Measurements from ENCODE around the gene C3orf33. TPM values are rescaled to one million over a fixed set of nuclear protein-coding genes. Genes with fewer than 3 reads are reported as not detected.

The C3orf33 gene
- total and polyA plus RNA-seq, 11 donors, result 2.9 to 8.8 (median 5.1) TPM

DNA sequence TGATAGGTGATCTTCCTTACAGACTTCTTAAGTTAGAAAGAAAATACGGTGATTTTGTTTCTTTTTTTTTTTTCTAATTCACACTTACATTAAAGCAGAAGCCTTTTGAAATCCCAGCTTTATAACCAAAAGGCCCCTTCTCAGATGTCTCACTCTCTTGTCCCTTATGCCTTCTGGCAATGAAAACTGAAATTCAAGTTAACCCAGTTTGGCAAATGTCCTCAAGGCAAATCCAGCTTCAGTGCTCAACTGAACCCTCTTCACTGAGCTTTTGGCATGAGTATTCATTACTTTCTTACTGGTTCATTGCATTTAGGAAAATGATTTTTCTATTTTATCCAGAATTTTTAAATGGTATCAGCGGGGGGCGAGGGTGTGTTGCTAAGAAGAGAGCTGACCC is 78.2 kb downstream of the C3orf33 start:
- Histone ChIP-seq H3K36me3 (no peaks in the 10 kb centered on the region), H3K27ac (no peak overlapping the region), H3K4me3 (no peak overlapping the region), H3K4me1 (no peaks in the 10 kb centered on the region), H3K27me3 (no peaks in the 10 kb centered on the region), H3K9me3 (no peaks in the 10 kb centered on the region)
- 82 to 94% (median 91%) methylated on average over 3 of the region's 3 CpGs for WGBS, 4 donors
- intact Hi-C loops (cut with DNase I), result no loop called here
- no peak for DNase-seq
- TF ChIP-seq, protein P1, sequence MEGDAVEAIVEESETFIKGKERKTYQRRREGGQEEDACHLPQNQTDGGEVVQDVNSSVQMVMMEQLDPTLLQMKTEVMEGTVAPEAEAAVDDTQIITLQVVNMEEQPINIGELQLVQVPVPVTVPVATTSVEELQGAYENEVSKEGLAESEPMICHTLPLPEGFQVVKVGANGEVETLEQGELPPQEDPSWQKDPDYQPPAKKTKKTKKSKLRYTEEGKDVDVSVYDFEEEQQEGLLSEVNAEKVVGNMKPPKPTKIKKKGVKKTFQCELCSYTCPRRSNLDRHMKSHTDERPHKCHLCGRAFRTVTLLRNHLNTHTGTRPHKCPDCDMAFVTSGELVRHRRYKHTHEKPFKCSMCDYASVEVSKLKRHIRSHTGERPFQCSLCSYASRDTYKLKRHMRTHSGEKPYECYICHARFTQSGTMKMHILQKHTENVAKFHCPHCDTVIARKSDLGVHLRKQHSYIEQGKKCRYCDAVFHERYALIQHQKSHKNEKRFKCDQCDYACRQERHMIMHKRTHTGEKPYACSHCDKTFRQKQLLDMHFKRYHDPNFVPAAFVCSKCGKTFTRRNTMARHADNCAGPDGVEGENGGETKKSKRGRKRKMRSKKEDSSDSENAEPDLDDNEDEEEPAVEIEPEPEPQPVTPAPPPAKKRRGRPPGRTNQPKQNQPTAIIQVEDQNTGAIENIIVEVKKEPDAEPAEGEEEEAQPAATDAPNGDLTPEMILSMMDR (IDR thresholded peaks at IDR 0.05), result no peak
- TF ChIP-seq POLR2A (IDR thresholded peaks at IDR 0.05), result no peak
- no peak for ATAC-seq

DNA sequence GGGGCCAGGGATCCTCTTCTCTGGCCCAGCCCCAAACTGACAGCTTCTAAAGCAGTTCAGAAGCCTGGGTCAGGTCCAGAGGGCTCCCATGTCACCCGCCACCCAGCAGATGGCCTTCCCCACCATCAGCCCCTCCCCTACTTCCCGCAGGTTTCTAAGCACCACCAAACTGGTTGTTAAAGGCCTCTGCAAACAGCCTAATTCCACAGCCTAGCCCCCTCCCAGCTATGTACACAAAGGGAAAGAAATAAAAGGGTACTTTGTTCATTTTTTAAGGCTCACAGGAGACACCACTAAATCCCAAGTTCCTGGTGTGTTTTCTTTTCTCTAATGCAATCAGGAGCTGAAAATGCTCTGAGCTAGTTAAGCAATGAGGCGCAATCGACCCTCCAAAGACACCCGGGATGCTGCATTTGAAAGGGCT is 91.8 kb downstream of the C3orf33 start:
- Histone ChIP-seq H3K4me3 (no peak overlapping the region), H3K9me3 (peaks cover 0 to 21% (median 8%) of the 10 kb centered on the region in 12 donors)

More for the DNA sequence above, 91.8 kb downstream of the C3orf33 start:
- ATAC-seq, result no peak
- Histone ChIP-seq H3K27me3 (no peaks in the 10 kb centered on the region), H3K36me3 (no peaks in the 10 kb centered on the region), H3K4me1 (no peaks in the 10 kb centered on the region), H3K27ac (no peak overlapping the region)
- 52 to 73% (median 63%) methylated on average over 5 of the region's 5 CpGs for WGBS, 4 donors
- no peak for TF ChIP-seq POLR2A (IDR thresholded peaks at IDR 0.05)
- TF ChIP-seq, protein P1 (IDR thresholded peaks at IDR 0.05), result no peak
- intact Hi-C loops (cut with DNase I), result no loop called here
- no peak for DNase-seq

Other genes with a start within 250 kb of the C3orf33 start
- gene PLCH1, start 61.2 kb downstream of the C3orf33 start, total RNA-seq, result 1 to 10 TPM in 1 of 9 donors, under 1 TPM in 8; 0.09 to 2.7 (median 0.24) TPM
- gene PLCH1, start 61.2 kb downstream of the C3orf33 start, polyA plus RNA-seq, result under 1 TPM; 0.07 to 0.23 TPM
- 10 to 100 TPM; 14.6 to 30.5 (median 21.6) TPM for gene SLC33A1, start 48.1 kb upstream of the C3orf33 start, total RNA-seq
- 10 to 100 TPM in 1 of 2 donors, 1 to 10 TPM in 1; 4.8 to 24.1 TPM for gene SLC33A1, start 48.1 kb upstream of the C3orf33 start, polyA plus RNA-seq
- 10 to 100 TPM; 21.4 to 36.8 (median 32.3) TPM for gene GMPS, start 64.4 kb upstream of the C3orf33 start, total RNA-seq
- gene GMPS, start 64.4 kb upstream of the C3orf33 start, polyA plus RNA-seq, result 10 to 100 TPM; 11.9 to 26.9 TPM

Data from heart left ventricle (tissue), 16 donors.